Dermis blood vessel endothelial cell (primary cell): ENCODE measurements around the gene SGSM1. TPM values are rescaled to one million over a fixed set of nuclear protein-coding genes. Genes with fewer than 3 reads are reported as not detected.

Experiments
- DNase-seq: peaks from one replicate; pipeline ENCODE4 v3.0.0; 2010
- total RNA-seq: library from RNA; depleted of rRNA; stranded (reverse); fragments of >200 nt; gene quantifications from 2 replicates; pipeline ENCODE4 v1.2.3, GENCODE V29; 2014

Gene SGSM1
- total RNA-seq, 1 donor from 2014 or later = 4.1 TPM

- DNase-seq = peak; percentile 13
Measured at GRCh38 chr22:24837517-24837916, 31.5 kb downstream of the SGSM1 start.

GRCh38 chr22:24841261-24841660 lies 35.2 kb downstream of the SGSM1 start:
- DNase-seq = no peak

GRCh38 chr22:24843048-24843447 lies 37.0 kb downstream of the SGSM1 start:
- no peak for DNase-seq

GRCh38 chr22:24845041-24845898 lies 39.3 kb downstream of the SGSM1 start:
- DNase-seq = no peak

DNA sequence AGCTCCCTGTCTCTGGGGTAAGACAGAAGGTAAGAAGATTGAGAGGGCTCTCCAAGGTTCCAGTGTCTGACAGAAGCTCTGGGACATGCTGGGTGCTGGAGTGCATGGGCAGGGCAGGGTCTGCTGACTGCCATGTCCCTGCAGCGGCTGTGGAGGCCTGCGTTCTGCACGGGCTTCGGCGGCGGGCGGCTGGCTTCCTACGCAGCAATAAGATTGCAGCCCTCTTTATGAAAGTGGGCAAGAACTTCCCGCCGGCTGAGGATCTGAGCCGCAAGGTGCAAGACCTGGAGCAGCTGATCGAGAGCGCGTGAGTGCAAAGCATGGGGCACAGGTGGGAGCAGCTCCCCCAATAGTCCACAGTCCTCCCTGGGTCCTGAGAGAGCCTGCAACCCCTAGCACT lies 41.5 kb downstream of the SGSM1 start:
- DNase-seq = no peak

GRCh38 chr22:24848559-24849168 lies 42.7 kb downstream of the SGSM1 start:
- no peak for DNase-seq

DNA sequence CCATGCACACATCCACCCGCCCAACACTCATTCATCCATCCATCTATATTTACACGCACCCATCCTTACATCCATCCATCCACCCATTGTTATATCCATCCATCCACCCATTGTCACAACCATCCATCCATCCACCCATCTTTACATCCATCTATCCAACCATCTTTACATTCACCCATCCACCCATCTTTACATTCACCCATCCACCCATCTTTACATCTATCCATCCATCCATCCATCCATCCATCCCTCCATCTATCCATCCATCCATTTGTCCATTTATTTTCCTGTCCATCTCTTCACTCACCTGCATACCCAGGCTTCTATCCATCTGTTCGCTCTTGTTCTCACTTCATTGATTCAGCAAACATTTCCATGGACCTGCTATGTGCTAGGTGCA lies 49.8 kb downstream of the SGSM1 start:
- DNase-seq = no peak

DNA sequence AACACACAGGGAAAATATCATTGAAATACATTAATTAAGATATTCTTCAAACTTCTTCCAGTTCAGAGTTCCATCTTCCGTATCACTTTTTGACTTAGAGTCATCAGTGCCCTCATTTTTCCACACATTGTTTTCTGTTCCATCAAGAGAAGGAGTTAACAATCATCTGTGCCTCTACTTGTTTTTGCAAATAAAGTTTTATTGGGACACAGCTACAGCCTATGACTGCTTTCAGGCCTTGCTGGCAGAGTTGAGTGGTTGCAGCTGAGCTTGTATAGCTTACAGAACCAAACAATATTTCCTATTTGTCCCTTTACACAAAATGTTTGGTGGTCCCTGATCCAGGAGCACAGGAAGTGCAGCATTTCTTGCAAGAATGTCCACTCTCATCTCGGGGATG lies 51.6 kb downstream of the SGSM1 start:
- DNase-seq = no peak

DNA sequence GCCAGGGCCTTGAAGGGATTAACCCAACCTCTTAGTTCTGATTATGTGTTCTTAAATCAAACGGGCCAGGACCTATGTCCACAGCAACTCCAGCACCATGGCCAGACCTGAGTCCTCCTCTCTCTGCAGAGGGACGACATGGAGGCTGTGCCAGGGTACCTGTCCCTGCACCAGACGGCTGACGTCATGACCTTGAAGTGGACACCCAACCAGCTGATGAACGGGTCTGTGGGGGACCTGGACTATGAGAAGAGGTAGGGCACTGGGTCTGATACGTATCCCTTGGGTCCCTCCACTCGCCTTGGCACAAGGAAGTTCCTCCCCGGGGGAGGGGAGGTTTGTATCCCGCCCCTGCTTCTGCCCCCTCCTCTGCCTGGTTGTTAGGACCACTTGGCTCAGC lies 53.6 kb downstream of the SGSM1 start:
- no peak for DNase-seq

DNA sequence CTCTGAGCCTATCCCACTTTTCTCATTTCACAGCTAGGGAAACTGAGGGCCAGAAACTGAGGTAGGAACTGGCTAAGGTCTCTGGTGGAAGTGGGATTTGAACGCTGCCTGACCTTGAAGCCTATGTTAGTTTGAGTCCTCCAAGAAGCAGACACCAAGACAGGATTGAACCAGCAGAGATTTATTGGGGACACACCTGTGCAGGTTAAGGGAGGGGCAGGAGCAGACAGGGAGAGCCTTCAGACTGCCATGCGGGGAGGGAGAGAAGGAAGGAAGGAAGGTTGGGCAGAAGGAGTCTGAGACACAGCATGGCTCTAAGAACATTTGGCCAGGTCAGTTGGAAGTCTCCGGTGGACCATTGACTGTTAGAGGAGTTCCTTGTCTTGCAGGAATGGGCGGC lies 59.5 kb downstream of the SGSM1 start:
- DNase-seq = no peak

- DNase-seq = peak; percentile 10
Measured at GRCh38 chr22:24867323-24868022, 61.5 kb downstream of the SGSM1 start.

DNA sequence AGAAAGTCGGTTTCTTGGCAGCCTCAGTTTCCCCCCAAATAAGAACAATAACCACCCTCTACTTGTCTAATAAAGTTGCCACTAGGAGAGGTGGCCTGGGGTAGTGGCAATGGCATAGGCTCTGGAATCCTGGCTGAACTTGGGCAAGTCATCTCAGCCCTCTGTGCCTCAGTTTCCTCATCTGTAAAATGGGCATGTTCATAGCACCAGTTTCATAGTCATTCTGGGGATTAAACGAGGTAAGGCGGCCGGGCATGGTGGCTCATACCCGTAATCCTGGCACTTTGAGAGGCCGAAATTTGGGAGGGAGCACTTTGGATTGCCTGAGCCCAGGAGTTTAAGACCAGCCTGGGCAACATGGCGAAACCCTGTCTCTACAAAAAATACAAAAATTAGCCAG lies 63.0 kb downstream of the SGSM1 start:
- DNase-seq = no peak

DNA sequence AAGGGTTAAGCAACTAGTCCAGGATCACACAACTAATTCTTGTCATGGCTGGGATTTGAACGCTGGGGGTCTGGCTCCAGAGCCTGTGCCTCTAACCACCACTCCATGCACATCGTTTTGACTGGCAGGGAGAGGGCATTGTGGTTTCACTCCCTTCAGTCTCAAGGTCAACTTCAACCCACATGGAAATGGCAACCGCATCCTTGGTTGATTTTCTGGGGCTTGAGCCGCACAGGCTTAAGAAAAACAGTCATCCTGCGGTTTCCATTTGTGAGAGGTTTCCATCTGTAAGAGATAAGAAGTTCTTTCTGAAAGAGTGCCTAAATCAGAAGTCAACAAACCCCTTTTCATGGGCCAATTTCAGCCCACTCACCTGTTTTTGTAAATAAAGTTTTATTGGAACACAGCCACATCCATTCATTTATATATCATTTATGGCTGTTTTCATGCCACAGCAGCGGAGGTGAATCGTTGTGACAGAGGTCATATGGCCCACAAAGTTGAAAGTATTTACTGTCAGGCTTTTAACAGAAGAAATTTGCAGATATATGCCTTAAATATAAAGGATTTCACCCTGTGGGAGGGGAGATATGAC lies 65.7 kb downstream of the SGSM1 start:
- no peak for DNase-seq

GRCh38 chr22:24873226-24873625 lies 67.2 kb downstream of the SGSM1 start:
- DNase-seq = no peak

DNA sequence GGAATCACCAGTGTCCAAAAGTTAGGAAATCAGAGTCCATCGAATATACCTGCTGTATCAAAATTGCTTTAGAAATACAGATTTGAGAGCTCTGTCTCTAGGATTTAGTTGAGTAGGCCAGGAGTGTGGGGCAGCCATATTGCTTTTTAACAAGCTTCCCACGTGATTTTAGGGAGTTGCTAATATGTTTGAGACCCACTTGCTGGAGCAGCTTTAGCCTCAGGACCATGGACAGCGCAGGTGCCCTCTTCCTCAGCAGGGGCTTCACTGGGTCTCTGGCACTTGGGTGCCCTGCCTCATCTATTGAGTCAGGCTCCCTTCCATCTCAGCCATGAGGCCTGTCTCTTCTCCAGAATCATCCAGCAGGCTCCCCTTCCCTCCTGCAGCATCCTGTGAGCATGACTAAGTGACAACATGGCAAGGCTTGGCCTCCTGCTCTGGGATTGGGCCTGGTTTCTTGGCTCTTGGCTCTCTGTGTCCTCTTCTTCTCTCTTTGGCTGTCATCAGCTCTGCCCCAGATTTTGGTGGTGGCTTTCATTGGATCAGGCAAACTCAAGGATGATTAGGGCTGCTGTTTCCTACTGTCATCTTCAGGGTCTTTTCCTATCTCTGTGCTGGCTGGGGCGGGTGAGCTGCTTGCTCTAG lies 70.0 kb downstream of the SGSM1 start:
- peak; percentile 51 for DNase-seq

GRCh38 chr22:24876700-24877099 lies 70.7 kb downstream of the SGSM1 start:
- DNase-seq = no peak

GRCh38 chr22:24878969-24879368 lies 73.0 kb downstream of the SGSM1 start:
- DNase-seq = no peak

- no peak for DNase-seq
Measured at GRCh38 chr22:24883432-24883831, 77.4 kb downstream of the SGSM1 start.

DNA sequence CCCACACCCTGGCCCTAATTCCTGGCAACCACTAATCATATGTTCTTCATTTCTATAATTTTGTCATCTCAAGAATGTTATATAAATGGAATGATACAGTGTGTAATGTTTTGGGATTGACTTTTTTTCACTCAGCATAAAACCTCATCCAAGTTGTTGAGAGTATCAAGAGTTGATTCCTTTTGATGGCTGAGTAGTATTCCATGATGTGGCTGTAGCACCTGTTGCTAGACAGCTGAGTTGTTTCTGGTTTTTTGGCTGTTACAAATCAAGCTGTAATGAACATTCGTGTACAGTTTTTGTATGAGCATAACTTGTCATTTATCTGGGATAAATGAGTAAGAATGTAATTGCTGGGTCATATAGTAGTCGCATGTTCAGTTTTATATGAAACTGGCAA lies 81.2 kb downstream of the SGSM1 start:
- DNase-seq = no peak

DNA sequence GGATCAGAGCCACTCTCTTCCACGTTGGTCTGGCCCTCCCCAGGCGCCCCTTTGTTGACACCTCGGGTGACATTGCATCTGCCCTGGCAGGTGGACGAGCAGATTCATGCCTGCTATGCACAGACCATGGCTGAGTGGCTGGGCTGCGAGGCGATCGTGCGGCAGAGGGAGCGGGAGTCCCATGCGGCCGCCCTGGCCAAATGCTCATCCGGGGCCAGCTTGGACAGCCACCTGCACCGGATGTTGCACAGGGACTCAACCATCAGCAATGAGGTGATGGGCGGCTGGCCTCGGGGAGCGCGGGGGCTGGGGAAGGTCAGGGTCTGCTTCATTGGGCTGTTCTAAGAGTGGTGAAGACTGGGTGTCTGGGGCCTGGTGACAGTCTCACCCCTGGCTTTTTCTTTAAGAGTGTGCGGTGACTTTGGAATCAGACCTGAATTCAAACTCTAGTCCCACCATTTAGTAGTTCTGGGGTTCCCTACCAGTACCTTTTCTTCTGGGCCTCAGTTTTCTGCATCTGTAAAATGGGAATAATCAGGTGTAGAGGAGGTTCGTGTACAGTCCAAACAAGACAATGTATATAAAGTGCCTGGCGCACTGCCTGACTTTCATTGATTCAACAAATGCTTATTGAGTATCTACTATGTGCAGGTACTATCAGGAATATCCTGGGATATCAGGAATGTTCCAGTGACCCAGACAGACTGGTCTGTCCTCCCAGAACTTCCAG lies 87.5 kb downstream of the SGSM1 start:
- DNase-seq = no peak

GRCh38 chr22:24894220-24894975 lies 88.4 kb downstream of the SGSM1 start:
- DNase-seq = peak; percentile 98
